Ishikawa (cell line): ENCODE results near the gene OR11H6.

ENCODE experiments used
- CEBPB ChIP-seq: IDR thresholded peaks from 2 replicates; pipeline ENCODE4 v1.6.1; 2012
- CREB1 ChIP-seq: IDR thresholded peaks from 2 replicates; pipeline ENCODE4 v1.6.1; 2012; ENCODE audit warnings: low read depth
- EGR1 ChIP-seq: IDR thresholded peaks from 2 replicates; pipeline ENCODE4 v1.6.1; 2012
- EP300 ChIP-seq: IDR thresholded peaks from 2 replicates; pipeline ENCODE4 v1.6.1; 2012; ENCODE audit warnings: borderline replicate concordance
- FOXM1 ChIP-seq: IDR thresholded peaks from 2 replicates; pipeline ENCODE4 v1.6.1; 2012; ENCODE audit warnings: low read depth, borderline replicate concordance
- MAX ChIP-seq: IDR thresholded peaks from 2 replicates; pipeline ENCODE4 v1.6.1; 2012
- NFIC ChIP-seq: IDR thresholded peaks from 2 replicates; pipeline ENCODE4 v1.6.1; 2012
- RAD21 ChIP-seq: IDR thresholded peaks from 2 replicates; pipeline ENCODE4 v1.6.1; 2012; ENCODE audit warnings: low read depth
- REST ChIP-seq: IDR thresholded peaks from 2 replicates; pipeline ENCODE4 v1.6.1; 2012; ENCODE audit warnings: low read depth, mild to moderate bottlenecking
- TAF1 ChIP-seq: IDR thresholded peaks from 2 replicates; pipeline ENCODE4 v1.6.1; 2012; ENCODE audit warnings: low read depth, mild to moderate bottlenecking
- TEAD4 ChIP-seq: IDR thresholded peaks from 2 replicates; pipeline ENCODE4 v1.6.1; 2012
- YY1 ChIP-seq: IDR thresholded peaks from 2 replicates; pipeline ENCODE4 v1.6.1; 2012; ENCODE audit warnings: low read depth

GRCh38 chr14:20215196-20215595 is 8.3 kb upstream of the OR11H6 start:
- TF ChIP-seq YY1 (no peak), NFIC (no peak), RAD21 (no peak), CREB1 (no peak), TEAD4 (no peak), REST (no peak), TAF1 (no peak), EP300 (no peak), EGR1 (no peak), MAX (no peak), FOXM1 (no peak), CEBPB (no peak)
